ENCODE data around the gene RBMS2. TPM values are rescaled to one million over a fixed set of nuclear protein-coding genes. Genes with fewer than 3 reads are reported as not detected.

RBMS2 gene
- total and polyA plus RNA-seq, 2 experiments from 2014 or later: 28.7 TPM

DNA sequence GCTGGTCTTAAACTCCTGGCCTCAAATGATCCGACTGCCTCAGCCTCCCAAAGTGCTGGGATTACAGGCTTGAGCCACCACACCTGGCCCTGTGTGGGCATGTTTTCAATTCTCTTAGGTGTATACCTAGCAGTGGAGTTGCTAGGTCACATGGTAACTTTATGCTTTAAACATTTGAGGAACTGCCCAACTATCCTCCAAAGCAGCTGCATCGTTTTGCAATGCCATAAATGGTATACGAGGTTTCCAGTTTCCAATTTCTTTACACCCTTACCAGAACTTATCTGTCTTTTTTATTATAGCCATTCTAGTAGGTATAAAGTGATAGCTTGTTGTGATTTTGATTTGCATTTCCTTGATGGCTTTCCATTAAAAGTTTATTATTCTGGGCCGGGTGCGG, 25.1 kb downstream of the RBMS2 start:
- peaks cover 4% of the 10 kb centered on the region; the same call in 1 of the 2 replicates for H4K20me1 ChIP-seq (ENCODE audit: insufficient read depth)
- H3K27me3 ChIP-seq (replicated peaks; ENCODE audit: insufficient read depth): no peaks in the 10 kb centered on the region
- H3K9me3 ChIP-seq (ENCODE audit: low read depth): no peaks in the 10 kb centered on the region
- DNase-seq: no peak
- H3K27ac ChIP-seq: no peak overlapping the region
- no peak overlapping the region for H2AFZ ChIP-seq
- no peak overlapping the region for H3K9ac ChIP-seq
- no peaks in the 10 kb centered on the region for H3K9me2 ChIP-seq (ENCODE audit: insufficient read depth)
- no peak overlapping the region for H3K4me2 ChIP-seq (ENCODE audit: unreplicated experiment)
- no peaks in the 10 kb centered on the region for H3K36me3 ChIP-seq (ENCODE audit: low read depth)
- 98 to 99% methylated on average over 5 of the region's 5 CpGs for WGBS, 2 experiments (ENCODE audit: low coverage in 1 of 2, low lambda C conversion rate in 2 of 2, missing lambda C conversion rate in 2 of 2)
- H3K4me3 ChIP-seq: no peak overlapping the region
- in situ Hi-C loops (cut with MboI): no loop called here
- no peaks in the 10 kb centered on the region for H3F3A ChIP-seq (ENCODE audit: insufficient read depth)
- H3K79me2 ChIP-seq (ENCODE audit: insufficient read depth): peaks cover 99% of the 10 kb centered on the region
- TF ChIP-seq EZH2phosphoT487 (IDR thresholded peaks at IDR 0.05; ENCODE audit: insufficient read depth, low read depth): no peak
- no peak for TF ChIP-seq EZH2 (IDR thresholded peaks at IDR 0.05; ENCODE audit: insufficient read depth, poor library complexity, severe bottlenecking)
- H3K4me1 ChIP-seq (ENCODE audit: insufficient read depth): no peaks in the 10 kb centered on the region

DNA sequence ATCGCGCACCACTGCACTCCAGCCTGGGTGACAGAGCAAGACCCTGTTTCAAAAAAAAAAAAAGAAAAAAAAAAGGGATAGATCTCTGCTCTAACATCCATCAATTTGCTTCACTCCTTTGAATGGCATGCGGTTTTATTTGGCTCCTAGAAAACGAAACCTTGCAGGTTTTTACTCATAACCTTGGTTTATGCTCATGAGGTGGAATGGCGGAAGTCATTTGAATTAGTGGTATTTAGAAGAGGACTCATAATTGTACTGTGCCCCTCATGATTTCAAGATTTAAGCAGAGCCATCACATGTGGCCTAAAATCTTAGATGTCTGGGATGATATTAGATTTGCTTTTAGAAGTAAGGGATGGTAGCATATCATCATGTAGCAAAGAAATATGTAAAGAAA, 29.4 kb downstream of the RBMS2 start:
- peaks cover 99% of the 10 kb centered on the region for H3K79me2 ChIP-seq (ENCODE audit: insufficient read depth)
- no peaks in the 10 kb centered on the region; the same call in none of the 2 replicates for H4K20me1 ChIP-seq (ENCODE audit: insufficient read depth)
- TF ChIP-seq EZH2phosphoT487 (IDR thresholded peaks at IDR 0.05; ENCODE audit: insufficient read depth, low read depth) (no peak), EZH2 (IDR thresholded peaks at IDR 0.05; ENCODE audit: insufficient read depth, poor library complexity, severe bottlenecking) (no peak)

DNA sequence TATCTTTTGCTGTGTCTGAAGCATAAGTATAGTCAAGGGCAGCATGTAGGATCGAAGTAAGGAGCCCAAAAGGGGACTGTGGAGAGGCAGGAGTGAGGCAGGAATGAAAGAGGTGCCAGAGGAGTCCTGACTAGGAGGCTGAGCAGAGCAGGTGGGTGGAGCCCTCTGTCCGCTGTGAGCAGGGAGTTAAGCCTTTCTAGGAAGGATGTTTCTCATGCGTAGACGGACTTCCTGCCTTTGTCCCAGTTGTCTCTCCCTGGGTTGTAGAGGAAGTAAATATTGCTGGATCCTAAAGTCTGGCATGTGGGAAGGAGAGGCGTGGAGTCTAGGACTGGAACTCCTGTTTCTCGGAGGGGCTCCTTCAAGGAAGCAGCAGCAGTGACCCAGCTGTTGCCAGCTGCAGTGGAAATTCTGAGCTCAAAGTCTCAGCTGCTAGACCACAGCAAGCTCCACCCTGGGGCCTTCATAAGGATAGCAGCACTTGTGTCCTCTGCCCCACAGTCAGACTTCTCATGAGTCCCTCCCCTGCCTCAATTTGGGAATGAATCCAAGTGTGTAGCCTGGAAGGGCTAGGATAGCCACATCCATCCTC, 44.0 kb downstream of the RBMS2 start:
- peak; percentile 85 for DNase-seq
- peaks cover 15% of the 10 kb centered on the region for H3K4me1 ChIP-seq (ENCODE audit: insufficient read depth)
- no peaks in the 10 kb centered on the region for H4K20me1 ChIP-seq (ENCODE audit: insufficient read depth)
- H2AFZ ChIP-seq: peak overlapping the region; percentile 24; the same call in 1 of the 2 replicates
- no peak overlapping the region for H3K4me2 ChIP-seq (ENCODE audit: unreplicated experiment)
- H3K79me2 ChIP-seq (ENCODE audit: insufficient read depth): peaks cover 46% of the 10 kb centered on the region
- peak overlapping the region; percentile 57 for H3K27ac ChIP-seq
- no peak overlapping the region for H3K4me3 ChIP-seq
- H3F3A ChIP-seq (ENCODE audit: insufficient read depth): peaks cover 7% of the 10 kb centered on the region; the same call in 1 of the 2 replicates
- TF ChIP-seq EZH2phosphoT487 (IDR thresholded peaks at IDR 0.05; ENCODE audit: insufficient read depth, low read depth) (no peak), EZH2 (IDR thresholded peaks at IDR 0.05; ENCODE audit: insufficient read depth, poor library complexity, severe bottlenecking) (no peak)
- WGBS, 2 experiments (ENCODE audit: low coverage in 1 of 2, low lambda C conversion rate in 2 of 2, missing lambda C conversion rate in 2 of 2): 5 to 17% methylated on average over 6 of the region's 6 CpGs
- no peaks in the 10 kb centered on the region for H3K9me3 ChIP-seq (ENCODE audit: low read depth)
- H3K27me3 ChIP-seq (replicated peaks; ENCODE audit: insufficient read depth): no peaks in the 10 kb centered on the region
- H3K9me2 ChIP-seq (ENCODE audit: insufficient read depth): no peaks in the 10 kb centered on the region
- in situ Hi-C loops (cut with MboI): no loop called here
- peak overlapping the region; percentile 18 for H3K9ac ChIP-seq
- H3K36me3 ChIP-seq (ENCODE audit: low read depth): peaks cover 11% of the 10 kb centered on the region; the same call in 1 of the 2 replicates

More for the DNA sequence above, 29.4 kb downstream of the RBMS2 start:
- Histone ChIP-seq H2AFZ (no peak overlapping the region), H3K9ac (no peak overlapping the region), H3K36me3 (ENCODE audit: low read depth) (0 out of 2 replicates have a peak, but pooled peaks cover 4% of the 10 kb centered on the region), H3K9me3 (ENCODE audit: low read depth) (no peaks in the 10 kb centered on the region), H3K4me1 (ENCODE audit: insufficient read depth) (no peaks in the 10 kb centered on the region), H3K27me3 (replicated peaks; ENCODE audit: insufficient read depth) (no peaks in the 10 kb centered on the region), H3K27ac (no peak overlapping the region), H3K9me2 (ENCODE audit: insufficient read depth) (no peaks in the 10 kb centered on the region), H3K4me2 (ENCODE audit: unreplicated experiment) (no peak overlapping the region), H3F3A (ENCODE audit: insufficient read depth) (no peaks in the 10 kb centered on the region), H3K4me3 (no peak overlapping the region)
- 96 to 98% methylated on average over 5 of the region's 5 CpGs for WGBS, 2 experiments (ENCODE audit: low coverage in 1 of 2, low lambda C conversion rate in 2 of 2, missing lambda C conversion rate in 2 of 2)
- no peak for DNase-seq
- in situ Hi-C loops (cut with MboI): no loop called here

DNA sequence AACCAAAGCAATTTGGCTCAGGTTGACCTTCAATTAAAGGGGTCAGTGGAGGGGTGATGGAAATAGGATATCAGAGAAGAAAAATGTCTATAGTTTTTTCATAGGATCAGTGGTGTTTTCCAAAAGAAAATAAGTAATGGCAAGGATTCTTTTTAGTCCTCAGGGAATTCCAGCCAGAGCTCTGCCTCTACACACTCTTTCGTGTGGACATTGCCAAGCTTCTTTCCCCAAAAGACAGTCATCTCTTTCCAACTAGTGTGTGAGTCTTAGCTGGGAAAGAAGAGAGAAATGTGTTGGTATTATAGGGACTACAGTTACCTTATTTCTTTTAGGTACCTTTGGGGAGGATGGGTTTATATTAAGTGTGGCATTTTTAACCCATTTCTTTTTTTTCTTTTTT, 46.5 kb downstream of the RBMS2 start:
- H4K20me1 ChIP-seq (ENCODE audit: insufficient read depth): no peaks in the 10 kb centered on the region
- peaks cover 21% of the 10 kb centered on the region for H3K79me2 ChIP-seq (ENCODE audit: insufficient read depth)
- H3K9ac ChIP-seq: no peak overlapping the region
- H3K27ac ChIP-seq: no peak overlapping the region
- TF ChIP-seq EZH2phosphoT487 (IDR thresholded peaks at IDR 0.05; ENCODE audit: insufficient read depth, low read depth) (no peak), EZH2 (IDR thresholded peaks at IDR 0.05; ENCODE audit: insufficient read depth, poor library complexity, severe bottlenecking) (no peak)
- H3K4me1 ChIP-seq (ENCODE audit: insufficient read depth): peaks cover 15% of the 10 kb centered on the region
- H3K4me3 ChIP-seq: no peak overlapping the region
- H3K9me2 ChIP-seq (ENCODE audit: insufficient read depth): no peaks in the 10 kb centered on the region
- DNase-seq: no peak
- no peaks in the 10 kb centered on the region for H3K27me3 ChIP-seq (replicated peaks; ENCODE audit: insufficient read depth)
- no peak overlapping the region for H2AFZ ChIP-seq
- no peak overlapping the region for H3K4me2 ChIP-seq (ENCODE audit: unreplicated experiment)
- H3K36me3 ChIP-seq (ENCODE audit: low read depth): peaks cover 20% of the 10 kb centered on the region
- H3F3A ChIP-seq (ENCODE audit: insufficient read depth): peaks cover 20% of the 10 kb centered on the region; the same call in 1 of the 2 replicates
- 93 to 96% methylated on average over 1 of the region's 1 CpG for WGBS, 2 experiments (ENCODE audit: low coverage in 1 of 2, low lambda C conversion rate in 2 of 2, missing lambda C conversion rate in 2 of 2)
- H3K9me3 ChIP-seq (ENCODE audit: low read depth): no peaks in the 10 kb centered on the region
- in situ Hi-C loops (cut with MboI): no loop called here

Data from GM23248 (cell line).